GM13976 (cell line): ENCODE results near the gene PCDHGA6.
"Not testable (repeated sequence)": the region's sequence is repeated elsewhere in the genome, so short reads cannot be mapped to it uniquely, and the experiment has no call there.

Source experiments
- DNase-seq: peaks from one replicate; pipeline ENCODE4 v3.0.0; 2012; ENCODE audit warnings: low spot score
- in situ Hi-C: fragments of 300-500 bp; cut with MboI; formaldehyde crosslinking; loops from one replicate; pipeline ENCODE4 v1.12.0; 2022; ENCODE audit warnings: low sequenced_read_pairs, mixed read lengths, inconsistent platforms; ENCODE audit not compliant: unreplicated experiment
- TF ChIP-seq, protein P1 (sequence below): IDR thresholded peaks from 2 replicates; pipeline ENCODE4 v1.5.1; 2012; ENCODE audit warnings: borderline replicate concordance, mild to moderate bottlenecking; ENCODE audit not compliant: insufficient read depth; ENCODE audit errors: extremely low read depth, missing control alignments, control extremely low read depth

Gene PCDHGA6

DNA sequence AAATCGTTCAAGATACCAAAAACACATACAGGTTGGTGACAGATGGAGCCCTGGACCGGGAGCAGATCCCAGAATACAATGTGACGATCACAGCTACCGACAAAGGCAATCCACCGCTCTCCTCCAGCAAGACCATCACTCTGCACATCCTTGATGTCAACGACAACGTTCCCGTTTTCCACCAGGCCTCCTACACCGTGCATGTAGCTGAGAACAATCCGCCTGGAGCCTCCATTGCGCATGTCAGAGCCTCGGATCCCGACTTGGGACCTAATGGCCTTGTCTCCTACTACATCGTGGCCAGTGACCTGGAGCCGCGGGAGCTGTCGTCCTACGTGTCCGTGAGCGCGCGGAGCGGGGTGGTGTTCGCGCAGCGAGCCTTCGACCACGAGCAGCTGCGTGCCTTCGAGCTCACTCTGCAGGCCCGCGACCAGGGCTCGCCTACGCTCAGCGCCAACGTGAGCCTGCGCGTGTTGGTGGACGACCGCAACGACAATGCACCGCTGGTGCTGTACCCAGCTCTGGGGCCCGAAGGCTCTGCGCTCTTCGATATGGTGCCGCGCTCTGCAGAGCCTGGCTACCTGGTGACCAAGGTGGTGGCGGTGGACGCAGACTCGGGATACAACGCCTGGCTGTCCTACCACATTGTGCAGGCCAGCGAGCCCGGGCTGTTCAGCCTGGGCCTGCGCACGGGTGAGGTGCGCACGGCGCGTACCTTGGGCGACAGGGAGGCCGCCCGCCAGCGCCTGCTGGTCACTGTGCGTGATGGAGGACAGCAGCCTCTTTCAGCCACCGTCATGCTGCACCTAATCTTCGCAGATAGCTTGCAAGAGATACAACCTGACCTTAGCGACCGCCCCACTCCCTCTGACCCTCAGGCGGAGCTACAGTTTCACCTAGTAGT, 1.9 kb upstream of the PCDHGA6 start:
- TF ChIP-seq, protein P1, sequence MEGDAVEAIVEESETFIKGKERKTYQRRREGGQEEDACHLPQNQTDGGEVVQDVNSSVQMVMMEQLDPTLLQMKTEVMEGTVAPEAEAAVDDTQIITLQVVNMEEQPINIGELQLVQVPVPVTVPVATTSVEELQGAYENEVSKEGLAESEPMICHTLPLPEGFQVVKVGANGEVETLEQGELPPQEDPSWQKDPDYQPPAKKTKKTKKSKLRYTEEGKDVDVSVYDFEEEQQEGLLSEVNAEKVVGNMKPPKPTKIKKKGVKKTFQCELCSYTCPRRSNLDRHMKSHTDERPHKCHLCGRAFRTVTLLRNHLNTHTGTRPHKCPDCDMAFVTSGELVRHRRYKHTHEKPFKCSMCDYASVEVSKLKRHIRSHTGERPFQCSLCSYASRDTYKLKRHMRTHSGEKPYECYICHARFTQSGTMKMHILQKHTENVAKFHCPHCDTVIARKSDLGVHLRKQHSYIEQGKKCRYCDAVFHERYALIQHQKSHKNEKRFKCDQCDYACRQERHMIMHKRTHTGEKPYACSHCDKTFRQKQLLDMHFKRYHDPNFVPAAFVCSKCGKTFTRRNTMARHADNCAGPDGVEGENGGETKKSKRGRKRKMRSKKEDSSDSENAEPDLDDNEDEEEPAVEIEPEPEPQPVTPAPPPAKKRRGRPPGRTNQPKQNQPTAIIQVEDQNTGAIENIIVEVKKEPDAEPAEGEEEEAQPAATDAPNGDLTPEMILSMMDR, result no peak
- in situ Hi-C loops, result no loop called here
- DNase-seq, result no peak

DNA sequence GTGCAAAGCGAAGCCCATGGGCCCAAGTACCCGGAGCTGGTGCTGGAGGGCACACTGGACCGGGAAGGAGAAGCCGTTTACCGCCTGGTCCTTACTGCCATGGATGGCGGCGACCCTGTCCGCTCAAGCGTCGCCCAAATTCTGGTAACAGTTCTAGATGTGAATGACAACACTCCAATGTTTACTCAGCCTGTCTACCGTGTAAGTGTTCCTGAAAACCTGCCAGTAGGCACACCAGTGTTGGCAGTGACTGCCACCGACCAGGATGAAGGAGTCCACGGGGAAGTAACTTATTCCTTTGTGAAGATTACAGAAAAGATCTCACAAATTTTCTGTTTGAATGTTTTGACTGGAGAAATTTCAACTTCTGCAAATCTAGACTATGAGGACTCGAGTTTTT, 936 bp downstream of the PCDHGA6 start:
- in situ Hi-C loops, result no loop called here
- DNase-seq, result no peak
- TF ChIP-seq, protein P1, result no peak

DNA sequence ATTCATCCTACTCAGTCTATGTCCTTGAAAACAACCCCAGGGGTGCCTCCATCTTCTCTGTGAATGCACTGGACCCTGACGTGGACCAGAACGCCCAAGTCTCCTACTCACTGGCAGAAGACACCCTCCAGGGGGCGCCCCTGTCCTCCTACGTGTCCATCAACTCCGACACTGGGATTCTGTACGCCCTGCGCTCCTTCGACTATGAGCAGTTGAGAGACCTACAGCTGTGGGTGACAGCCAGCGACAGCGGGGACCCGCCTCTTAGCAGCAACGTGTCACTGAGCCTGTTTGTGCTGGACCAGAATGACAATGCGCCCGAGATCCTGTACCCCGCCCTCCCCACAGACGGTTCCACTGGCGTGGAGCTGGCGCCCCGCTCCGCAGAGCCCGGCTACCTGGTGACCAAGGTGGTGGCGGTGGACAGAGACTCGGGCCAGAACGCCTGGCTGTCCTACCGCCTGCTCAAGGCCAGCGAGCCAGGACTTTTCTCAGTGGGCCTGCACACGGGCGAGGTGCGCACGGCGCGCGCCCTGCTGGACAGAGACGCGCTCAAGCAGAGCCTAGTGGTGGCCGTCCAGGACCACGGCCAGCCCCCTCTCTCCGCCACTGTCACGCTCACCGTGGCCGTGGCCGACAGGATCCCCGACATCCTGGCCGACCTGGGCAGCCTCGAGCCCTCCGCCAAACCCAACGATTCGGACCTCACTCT, 1.9 kb downstream of the PCDHGA6 start:
- in situ Hi-C loops, DNase-seq: not testable (repeated sequence)

DNA sequence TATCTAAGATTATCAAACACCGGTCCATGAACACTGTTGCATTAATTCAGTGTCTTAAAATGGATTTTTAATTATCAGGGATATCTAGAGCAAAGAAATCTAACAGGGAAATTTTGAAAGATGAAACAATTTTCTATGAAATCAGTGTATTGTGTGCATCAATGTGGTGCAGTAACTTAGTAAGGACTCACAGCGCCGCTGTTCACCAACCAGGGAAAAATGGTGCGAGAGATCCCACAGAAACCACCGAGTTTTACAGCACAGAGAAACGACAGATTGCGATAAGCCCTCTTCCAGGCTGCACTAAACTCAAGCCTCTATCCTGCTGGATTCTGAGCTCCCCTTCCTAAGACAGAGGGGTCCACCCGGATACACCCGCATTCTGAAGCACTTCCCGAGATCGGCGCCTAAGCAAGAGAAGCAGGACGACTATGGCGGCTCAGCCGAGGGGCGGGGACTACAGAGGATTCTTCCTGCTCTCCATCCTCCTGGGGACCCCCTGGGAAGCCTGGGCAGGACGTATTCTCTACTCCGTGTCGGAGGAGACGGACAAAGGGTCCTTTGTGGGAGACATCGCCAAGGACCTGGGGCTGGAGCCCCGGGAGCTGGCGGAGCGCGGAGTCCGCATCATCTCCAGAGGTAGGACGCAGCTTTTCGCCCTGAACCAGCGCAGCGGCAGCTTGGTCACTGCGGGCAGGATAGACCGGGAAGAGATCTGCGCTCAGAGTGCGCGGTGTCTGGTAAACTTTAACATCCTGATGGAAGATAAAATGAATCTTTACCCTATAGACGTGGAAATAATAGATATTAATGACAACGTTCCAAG, 9.0 kb downstream of the PCDHGA6 start, which contains the start of gene PCDHGA7:
Gene PCDHGA7 (plus strand): TSS at position 274 of the 826 bp plus-strand sequence. CDS start 158 bp downstream, at position 432.
- DNase-seq, result peak; percentile 48
- in situ Hi-C loops, result no loop called here
- TF ChIP-seq, protein P1, result no peak

DNA sequence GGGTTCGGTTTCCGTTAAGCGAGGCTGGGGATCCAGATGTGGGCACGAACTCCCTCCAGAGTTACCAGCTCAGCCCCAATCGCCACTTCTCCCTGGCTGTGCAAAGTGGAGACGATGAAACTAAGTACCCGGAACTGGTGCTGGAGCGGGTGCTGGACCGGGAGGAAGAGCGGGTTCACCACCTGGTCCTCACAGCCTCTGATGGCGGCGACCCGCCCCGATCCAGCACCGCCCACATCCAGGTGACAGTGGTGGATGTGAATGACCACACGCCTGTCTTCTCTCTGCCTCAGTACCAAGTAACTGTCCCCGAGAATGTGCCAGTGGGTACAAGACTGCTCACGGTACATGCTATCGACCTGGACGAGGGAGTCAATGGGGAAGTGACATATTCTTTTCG, 9.7 kb downstream of the PCDHGA6 start:
- no peak for DNase-seq
- TF ChIP-seq, protein P1, result no peak
- in situ Hi-C loops, result no loop called here

DNA sequence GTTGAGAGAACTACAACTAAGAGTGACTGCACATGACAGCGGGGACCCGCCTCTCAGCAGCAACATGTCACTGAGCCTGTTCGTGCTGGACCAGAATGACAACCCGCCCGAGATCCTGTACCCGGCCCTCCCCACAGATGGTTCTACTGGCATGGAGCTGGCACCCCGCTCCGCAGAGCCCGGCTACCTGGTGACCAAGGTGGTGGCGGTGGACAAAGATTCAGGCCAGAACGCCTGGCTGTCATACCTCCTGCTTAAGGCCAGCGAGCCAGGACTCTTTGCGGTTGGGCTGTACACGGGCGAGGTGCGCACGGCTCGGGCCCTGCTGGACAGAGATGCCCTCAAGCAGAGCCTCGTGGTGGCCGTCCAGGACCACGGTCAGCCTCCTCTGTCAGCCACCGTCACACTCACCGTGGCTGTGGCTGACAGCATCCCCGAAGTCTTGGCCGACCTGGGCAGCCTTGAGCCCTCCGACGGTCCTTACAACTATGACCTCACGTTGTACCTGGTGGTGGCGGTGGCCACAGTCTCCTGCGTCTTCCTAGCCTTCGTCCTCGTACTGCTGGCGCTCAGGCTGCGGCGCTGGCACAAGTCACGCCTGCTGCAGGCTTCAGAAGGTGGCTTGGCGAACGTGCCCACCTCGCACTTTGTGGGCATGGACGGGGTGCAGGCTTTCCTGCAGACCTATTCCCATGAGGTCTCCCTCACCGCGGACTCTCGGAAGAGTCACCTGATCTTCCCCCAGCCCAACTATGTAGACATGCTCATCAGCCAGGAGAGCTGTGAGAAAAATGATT, 11.0 kb downstream of the PCDHGA6 start:
- TF ChIP-seq, protein P1, result no peak
- no peak for DNase-seq
- in situ Hi-C loops, result no loop called here
